PC-3 (cell line): ENCODE measurements around the gene AGL. TPM values are rescaled to one million over a fixed set of nuclear protein-coding genes. Genes with fewer than 3 reads are reported as not detected.

Experiments
- ATAC-seq: fragments of 200-7000 bp; cut with Tn5 transposase; 2 replicates; pipeline ENCODE4 v1.9.1; 2020; ENCODE audit warnings: mild to moderate bottlenecking, moderate library complexity
- BruUV-seq: library from RNA; stranded (reverse); fragments of 400-500 nt; replicated peaks from 2 replicates; lab custom pipeline; 2021; lab: Mats Ljungman, UMichigan
- CTCF ChIA-PET: fragments of 300-600 bp; sonication (Branson Sonifier 250); formaldehyde crosslinking; loops from one replicate; lab custom pipeline; 2022; ENCODE audit warnings: antibody characterized with exemption; lab: Charles Lee
- POLR2A ChIA-PET: fragments of 300-600 bp; sonication (Branson Sonifier 250); formaldehyde crosslinking; loops from one replicate; lab custom pipeline; 2022; ENCODE audit warnings: antibody characterized with exemption; ENCODE audit not compliant: unreplicated experiment; lab: Charles Lee
- DNase-seq: peaks from one replicate; pipeline ENCODE4 v3.0.0-alpha.2; 2015
- H2AFZ ChIP-seq: fragments of 300-600 bp; sonication (generic); 2 replicates; pipeline ENCODE4 v1.6.0; 2016; ENCODE audit warnings: antibody characterized with exemption, low read length
- H3F3A ChIP-seq: fragments of 300-600 bp; sonication (generic); one replicate; pipeline ENCODE4 v1.6.0; 2017; ENCODE audit warnings: antibody characterized with exemption, low read length, control low read depth, mild to moderate bottlenecking; ENCODE audit not compliant: unreplicated experiment
- H3K27ac ChIP-seq: fragments of 300-600 bp; sonication (generic); 2 replicates; pipeline ENCODE4 v1.5.1; 2016; ENCODE audit warnings: mild to moderate bottlenecking, low read length
- H3K27me3 ChIP-seq: fragments of 300-600 bp; sonication (generic); 2 replicates; pipeline ENCODE4 v1.6.1; 2016; ENCODE audit warnings: low read length, mixed read lengths
- H3K36me3 ChIP-seq: fragments of 300-600 bp; sonication (generic); 2 replicates; pipeline ENCODE4 v1.6.1; 2016; ENCODE audit warnings: low read depth, mixed run types, low read length, mixed read lengths
- H3K4me1 ChIP-seq: fragments of 300-600 bp; sonication (generic); 2 replicates; pipeline ENCODE4 v1.5.1; 2016; ENCODE audit warnings: low read length; ENCODE audit not compliant: insufficient read depth
- H3K4me2 ChIP-seq: fragments of 300-600 bp; sonication (generic); 2 replicates; pipeline ENCODE4 v1.6.0; 2016; ENCODE audit warnings: low read length
- H3K4me3 ChIP-seq: fragments of 300-600 bp; sonication (generic); 2 replicates; pipeline ENCODE4 v1.5.1; 2016; ENCODE audit warnings: mild to moderate bottlenecking, low read length, mixed read lengths
- H3K79me2 ChIP-seq: fragments of 300-600 bp; sonication (generic); 2 replicates; pipeline ENCODE4 v1.6.1; 2017; ENCODE audit warnings: low read length, mixed read lengths
- H3K9ac ChIP-seq: fragments of 300-600 bp; sonication (generic); 2 replicates; pipeline ENCODE4 v1.6.0; 2016; ENCODE audit warnings: mild to moderate bottlenecking, low read length
- H3K9me2 ChIP-seq: fragments of 300-600 bp; sonication (generic); replicated peaks from 2 replicates; pipeline ENCODE4 v1.6.1; 2016; ENCODE audit warnings: mixed run types, low read length, mixed read lengths
- H3K9me3 ChIP-seq: fragments of 300-600 bp; sonication (generic); 2 replicates; pipeline ENCODE4 v1.6.1; 2016; ENCODE audit warnings: low read length, mixed read lengths
- H4K20me1 ChIP-seq: fragments of 300-600 bp; sonication (generic); 2 replicates; pipeline ENCODE4 v1.6.1; 2016; ENCODE audit warnings: low read length, mixed read lengths
- EZH2 ChIP-seq: fragments of 300-600 bp; sonication (generic); IDR thresholded peaks from one replicate; pipeline ENCODE4 v1.6.1; 2017; ENCODE audit warnings: antibody characterized with exemption, mild to moderate bottlenecking, low read length; ENCODE audit not compliant: unreplicated experiment
- EZH2phosphoT487 ChIP-seq: fragments of 300-600 bp; sonication (generic); IDR thresholded peaks from 2 replicates; pipeline ENCODE4 v1.6.1; 2018; ENCODE audit warnings: mild to moderate bottlenecking, antibody characterized with exemption, low read length, borderline replicate concordance
- intact Hi-C: fragments of 100-400 bp; cut with micrococcal nuclease; formaldehyde crosslinking; loops from 2 replicates; pipeline ENCODE4 v1.9.0; 2023
- total RNA-seq: library from RNA; depleted of rRNA; stranded (reverse); fragments of >200 nt; gene quantifications from 2 replicates; pipeline ENCODE4 v1.2.3, GENCODE V29; 2014
- TF ChIP-seq, protein P1 (sequence below): fragments of 300-600 bp; sonication (generic); conservative IDR thresholded peaks from 2 replicates; pipeline ENCODE4 v1.5.1; 2017; ENCODE audit warnings: antibody characterized with exemption, low read depth, mild to moderate bottlenecking, low read length

The AGL gene
- total RNA-seq, 1 experiment from 2014 or later, result 8.7 TPM

DNA sequence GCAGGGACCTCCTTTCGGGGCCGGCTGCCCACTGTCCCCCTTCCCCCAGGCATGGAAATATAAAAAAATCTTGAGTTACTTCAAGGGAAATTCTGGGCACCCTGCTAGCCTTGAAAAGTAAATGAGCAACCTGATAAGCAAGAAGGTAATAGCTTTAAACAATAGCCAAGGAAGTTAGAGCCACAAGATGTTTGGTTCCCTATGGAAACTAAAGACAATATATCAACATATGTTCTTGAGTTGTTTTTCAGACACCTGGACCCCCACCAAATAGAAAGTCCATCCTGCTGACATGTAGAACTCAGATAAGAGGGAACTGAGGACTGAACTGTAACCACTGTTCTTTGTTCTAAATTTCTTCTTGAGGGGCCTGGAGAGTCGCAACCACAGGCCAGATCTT, 100.3 kb downstream of the AGL start:
- ATAC-seq, result no peak

DNA sequence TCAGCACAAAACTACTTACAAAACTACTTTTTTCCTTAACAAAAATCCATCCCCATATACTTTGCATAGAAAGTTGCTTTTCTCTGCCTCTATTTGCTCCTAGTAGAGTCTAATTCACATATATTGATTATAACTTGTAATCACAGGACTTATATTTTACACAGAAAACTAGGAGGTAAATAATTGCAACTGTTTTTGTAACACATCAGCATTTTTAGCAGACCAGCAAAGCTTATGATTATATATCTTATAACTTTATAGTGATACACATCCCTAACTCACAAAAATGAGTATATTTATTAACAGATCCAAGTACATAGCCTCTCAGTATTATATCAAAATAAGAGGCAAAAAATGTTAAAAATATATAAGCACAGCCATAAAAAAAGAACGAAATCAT, 102.4 kb downstream of the AGL start:
- Histone ChIP-seq H3K9me2 (no peaks in the 10 kb centered on the region), H3F3A (no peaks in the 10 kb centered on the region), H3K4me3 (no peak overlapping the region), H3K79me2 (no peaks in the 10 kb centered on the region), H3K4me2 (no peak overlapping the region), H2AFZ (no peak overlapping the region), H3K36me3 (no peaks in the 10 kb centered on the region), H3K27ac (no peak overlapping the region), H4K20me1 (no peaks in the 10 kb centered on the region), H3K27me3 (no peaks in the 10 kb centered on the region), H3K4me1 (no peaks in the 10 kb centered on the region), H3K9ac (no peak overlapping the region), H3K9me3 (no peaks in the 10 kb centered on the region)
- ATAC-seq (no peak), DNase-seq (no peak)
- intact Hi-C loops, result no loop called here
- ChIA-PET POLR2A (no interaction called here), CTCF (no interaction called here)
- TF ChIP-seq, protein P1, sequence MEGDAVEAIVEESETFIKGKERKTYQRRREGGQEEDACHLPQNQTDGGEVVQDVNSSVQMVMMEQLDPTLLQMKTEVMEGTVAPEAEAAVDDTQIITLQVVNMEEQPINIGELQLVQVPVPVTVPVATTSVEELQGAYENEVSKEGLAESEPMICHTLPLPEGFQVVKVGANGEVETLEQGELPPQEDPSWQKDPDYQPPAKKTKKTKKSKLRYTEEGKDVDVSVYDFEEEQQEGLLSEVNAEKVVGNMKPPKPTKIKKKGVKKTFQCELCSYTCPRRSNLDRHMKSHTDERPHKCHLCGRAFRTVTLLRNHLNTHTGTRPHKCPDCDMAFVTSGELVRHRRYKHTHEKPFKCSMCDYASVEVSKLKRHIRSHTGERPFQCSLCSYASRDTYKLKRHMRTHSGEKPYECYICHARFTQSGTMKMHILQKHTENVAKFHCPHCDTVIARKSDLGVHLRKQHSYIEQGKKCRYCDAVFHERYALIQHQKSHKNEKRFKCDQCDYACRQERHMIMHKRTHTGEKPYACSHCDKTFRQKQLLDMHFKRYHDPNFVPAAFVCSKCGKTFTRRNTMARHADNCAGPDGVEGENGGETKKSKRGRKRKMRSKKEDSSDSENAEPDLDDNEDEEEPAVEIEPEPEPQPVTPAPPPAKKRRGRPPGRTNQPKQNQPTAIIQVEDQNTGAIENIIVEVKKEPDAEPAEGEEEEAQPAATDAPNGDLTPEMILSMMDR, result no peak
- TF ChIP-seq EZH2phosphoT487, result no peak
- no peak for TF ChIP-seq EZH2
- BruUV-seq, result no TSS peak

More for the DNA sequence above, 100.3 kb downstream of the AGL start:
- no peaks in the 10 kb centered on the region for H3K4me1 ChIP-seq
- no peaks in the 10 kb centered on the region for H3K9me2 ChIP-seq
- no TSS peak for BruUV-seq
- H2AFZ ChIP-seq, result no peak overlapping the region
- no peaks in the 10 kb centered on the region for H3K9me3 ChIP-seq
- CTCF ChIA-PET, result no interaction called here
- no peaks in the 10 kb centered on the region for H3K36me3 ChIP-seq
- TF ChIP-seq EZH2 (no peak), EZH2phosphoT487 (no peak)
- TF ChIP-seq, protein P1, result no peak
- intact Hi-C loops, result no loop called here
- no peak overlapping the region for H3K27ac ChIP-seq
- H4K20me1 ChIP-seq, result no peaks in the 10 kb centered on the region
- POLR2A ChIA-PET, result no interaction called here
- H3K4me2 ChIP-seq, result no peak overlapping the region
- DNase-seq, result no peak
- H3F3A ChIP-seq, result no peaks in the 10 kb centered on the region
- H3K27me3 ChIP-seq, result no peaks in the 10 kb centered on the region
- no peak overlapping the region for H3K4me3 ChIP-seq
- H3K79me2 ChIP-seq, result no peaks in the 10 kb centered on the region
- H3K9ac ChIP-seq, result no peak overlapping the region

DNA sequence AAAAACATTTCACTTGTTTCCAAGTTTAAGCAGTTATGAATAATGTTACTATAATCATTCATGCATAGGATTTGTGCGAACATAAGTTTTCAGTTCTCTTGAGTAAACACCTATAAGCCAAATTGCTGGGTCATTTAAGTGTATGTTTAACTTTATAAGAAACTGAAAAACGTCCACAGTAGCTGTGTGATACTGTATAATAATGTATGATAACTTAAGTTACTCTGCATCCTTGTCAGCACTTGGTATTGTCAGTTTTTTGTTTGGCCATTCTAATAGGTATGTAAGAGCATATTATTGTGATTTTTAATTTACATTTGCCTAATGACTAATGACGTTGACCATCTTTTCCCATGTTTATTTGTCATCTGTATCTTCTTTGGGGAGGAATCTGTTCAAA, 105.2 kb downstream of the AGL start:
- intact Hi-C loops, result no loop called here
- no peak; the same call in 1 of the 2 replicates for ATAC-seq
- POLR2A ChIA-PET, result no interaction called here

More for the DNA sequence above, 105.2 kb downstream of the AGL start:
- Histone ChIP-seq H3F3A (no peaks in the 10 kb centered on the region), H3K4me3 (no peak overlapping the region), H3K27me3 (no peaks in the 10 kb centered on the region), H3K36me3 (no peaks in the 10 kb centered on the region), H3K9ac (no peak overlapping the region), H3K4me2 (no peak overlapping the region), H3K9me3 (no peaks in the 10 kb centered on the region), H3K79me2 (no peaks in the 10 kb centered on the region), H3K4me1 (no peaks in the 10 kb centered on the region), H3K9me2 (no peaks in the 10 kb centered on the region), H3K27ac (no peak overlapping the region), H2AFZ (no peak overlapping the region), H4K20me1 (no peaks in the 10 kb centered on the region)
- CTCF ChIA-PET, result no interaction called here
- no TSS peak for BruUV-seq
- TF ChIP-seq EZH2 (no peak), EZH2phosphoT487 (no peak)
- TF ChIP-seq, protein P1, result no peak
- no peak for DNase-seq
